ENCODE measurements around the gene FAM89A. TPM values are rescaled to one million over a fixed set of nuclear protein-coding genes. Genes with fewer than 3 reads are reported as not detected.

The FAM89A gene
- total and polyA plus RNA-seq, 2 of the 13 experiments (the other 11 are each of a cell fraction or from before 2014, with no cell fraction given): 0.35 to 0.44 TPM

GRCh38 chr1:231000201-231000600 lies 39.9 kb downstream of the FAM89A start:
- H3K9ac ChIP-seq (ENCODE audit: insufficient read depth, low read depth, low read length): no peak overlapping the region
- peaks cover 12 to 45% of the 10 kb centered on the region in 2 experiments; a peak in 4 of 5 replicates for H3K36me3 ChIP-seq (replicated peaks in 1 of 2; ENCODE audit: control insufficient read depth in 1 of 2, insufficient read depth in 2 of 2, low read length in 2 of 2)
- in situ Hi-C loops (cut with HindIII; ENCODE audit: extremely low pct_ligation_motif_present, low pct_unique_long_range_greater_than_20kb) (no loop called here), intact Hi-C loops (cut with micrococcal nuclease; ENCODE audit: unreplicated experiment) (no loop called here)
- TF ChIP-seq CHD4 (IDR thresholded peaks at IDR 0.05; ENCODE audit: borderline replicate concordance, low read length): no peak
- no peak for TF ChIP-seq ZNF703 (CRISPR knock-in tag; IDR thresholded peaks at IDR 0.05; ENCODE audit: borderline replicate concordance)
- no peak for TF ChIP-seq HOXA3 (CRISPR knock-in tag; IDR thresholded peaks at IDR 0.05)
- no peak for TF ChIP-seq TCF7L2 (IDR thresholded peaks at IDR 0.05; ENCODE audit: low read depth, low read length)
- H3K4me1 ChIP-seq (ENCODE audit: insufficient read depth, low read length): no peaks in the 10 kb centered on the region
- H3K79me2 ChIP-seq (ENCODE audit: insufficient read depth, low read length): no peaks in the 10 kb centered on the region
- no peak overlapping the region for H3K4me2 ChIP-seq (ENCODE audit: low read depth, low read length)
- H3K9me3 ChIP-seq (ENCODE audit: low read length): peaks cover 8% of the 10 kb centered on the region
- ATAC-seq (no peak), DNase-seq (ENCODE audit: low spot score) (no peak), FAIRE-seq (no peak)
- no peaks in the 10 kb centered on the region for H3K27me3 ChIP-seq (ENCODE audit: control insufficient read depth in 1 of 2, insufficient read depth in 2 of 2, low read length in 2 of 2)
- POLR2A ChIA-PET: interaction anchor here (0.6 kb wide), 1 partner anchor 109 kb away, joined by 3 read pairs; no protein-coding TSS in a partner anchor
- H3K27ac ChIP-seq (ENCODE audit: extremely low read length, insufficient read depth, low read length): no peak overlapping the region
- H3K4me3 ChIP-seq (replicated peaks in 1 of 3; ENCODE audit: insufficient read depth in 1 of 3, low read depth in 2 of 3, low read length in 3 of 3): no peak overlapping the region
- CTCF ChIA-PET (ENCODE audit: low intra/inter-chr PET ratio, low total read pairs): no interaction called here
- no peaks in the 10 kb centered on the region for H4K20me1 ChIP-seq (ENCODE audit: insufficient read depth, low read length)
- WGBS (ENCODE audit: low lambda C conversion rate): 96% methylated on average over 4 of the region's 4 CpGs
- BruUV-seq (replicated peaks): no TSS peak
- H2AFZ ChIP-seq (ENCODE audit: low read length): no peak overlapping the region

DNA sequence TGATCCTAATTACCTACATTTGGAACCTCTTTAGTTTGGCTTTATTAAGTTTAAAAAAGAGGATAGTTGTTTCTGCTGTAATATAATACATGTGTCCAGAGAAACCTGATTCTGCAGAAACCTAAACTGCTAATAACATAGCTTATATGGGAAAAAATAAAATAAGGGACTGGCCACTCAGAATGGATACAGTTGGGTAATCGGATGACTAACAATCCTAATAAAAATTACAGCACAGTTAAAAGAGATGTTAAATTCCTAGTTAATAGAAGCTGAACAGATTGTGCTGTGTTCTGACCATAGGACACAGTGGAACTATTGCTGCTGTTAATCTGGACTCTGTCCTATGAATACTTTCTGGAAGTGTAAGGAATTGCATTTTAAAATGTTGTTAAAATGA lies 45.2 kb downstream of the FAM89A start:
- H2AFZ ChIP-seq (ENCODE audit: low read length): no peak overlapping the region
- 94% methylated on average over 1 of the region's 1 CpG for WGBS (ENCODE audit: low lambda C conversion rate)
- H3K9ac ChIP-seq (ENCODE audit: insufficient read depth, low read depth, low read length): no peak overlapping the region
- no peaks in the 10 kb centered on the region for H4K20me1 ChIP-seq (ENCODE audit: insufficient read depth, low read length)
- no peaks in the 10 kb centered on the region for H3K4me1 ChIP-seq (ENCODE audit: insufficient read depth, low read length)
- no peak overlapping the region for H3K27ac ChIP-seq (ENCODE audit: extremely low read length, insufficient read depth, low read length)
- in situ Hi-C loops (cut with HindIII; ENCODE audit: extremely low pct_ligation_motif_present, low pct_unique_long_range_greater_than_20kb): no loop called here
- POLR2A ChIA-PET: no interaction called here
- ATAC-seq: no peak
- no peak overlapping the region for H3K4me3 ChIP-seq (replicated peaks in 1 of 3; ENCODE audit: insufficient read depth in 1 of 3, low read depth in 2 of 3, low read length in 3 of 3)
- H3K4me2 ChIP-seq (ENCODE audit: low read depth, low read length): no peak overlapping the region
- CTCF ChIA-PET (ENCODE audit: low intra/inter-chr PET ratio, low total read pairs): no interaction called here
- no peak for FAIRE-seq
- no peaks in the 10 kb centered on the region for H3K79me2 ChIP-seq (ENCODE audit: insufficient read depth, low read length)
- H3K9me3 ChIP-seq (ENCODE audit: low read length): no peaks in the 10 kb centered on the region
- no peak for DNase-seq (ENCODE audit: low spot score)
- no TSS peak for BruUV-seq (replicated peaks)
- H3K36me3 ChIP-seq (replicated peaks in 1 of 2; ENCODE audit: control insufficient read depth in 1 of 2, insufficient read depth in 2 of 2, low read length in 2 of 2): peaks cover 14 to 39% of the 10 kb centered on the region in 2 experiments; a peak in 4 of 5 replicates
- intact Hi-C loops (cut with micrococcal nuclease; ENCODE audit: unreplicated experiment): no loop called here
- no peaks in the 10 kb centered on the region for H3K27me3 ChIP-seq (ENCODE audit: control insufficient read depth in 1 of 2, insufficient read depth in 2 of 2, low read length in 2 of 2)
- TF ChIP-seq DMTF1 (CRISPR knock-in tag; IDR thresholded peaks at IDR 0.05): no peak
- TF ChIP-seq AKAP8 (CRISPR knock-in tag; IDR thresholded peaks at IDR 0.05): no peak
- TF ChIP-seq GATAD1 (CRISPR knock-in tag; IDR thresholded peaks at IDR 0.05): no peak
- TF ChIP-seq, protein P1, sequence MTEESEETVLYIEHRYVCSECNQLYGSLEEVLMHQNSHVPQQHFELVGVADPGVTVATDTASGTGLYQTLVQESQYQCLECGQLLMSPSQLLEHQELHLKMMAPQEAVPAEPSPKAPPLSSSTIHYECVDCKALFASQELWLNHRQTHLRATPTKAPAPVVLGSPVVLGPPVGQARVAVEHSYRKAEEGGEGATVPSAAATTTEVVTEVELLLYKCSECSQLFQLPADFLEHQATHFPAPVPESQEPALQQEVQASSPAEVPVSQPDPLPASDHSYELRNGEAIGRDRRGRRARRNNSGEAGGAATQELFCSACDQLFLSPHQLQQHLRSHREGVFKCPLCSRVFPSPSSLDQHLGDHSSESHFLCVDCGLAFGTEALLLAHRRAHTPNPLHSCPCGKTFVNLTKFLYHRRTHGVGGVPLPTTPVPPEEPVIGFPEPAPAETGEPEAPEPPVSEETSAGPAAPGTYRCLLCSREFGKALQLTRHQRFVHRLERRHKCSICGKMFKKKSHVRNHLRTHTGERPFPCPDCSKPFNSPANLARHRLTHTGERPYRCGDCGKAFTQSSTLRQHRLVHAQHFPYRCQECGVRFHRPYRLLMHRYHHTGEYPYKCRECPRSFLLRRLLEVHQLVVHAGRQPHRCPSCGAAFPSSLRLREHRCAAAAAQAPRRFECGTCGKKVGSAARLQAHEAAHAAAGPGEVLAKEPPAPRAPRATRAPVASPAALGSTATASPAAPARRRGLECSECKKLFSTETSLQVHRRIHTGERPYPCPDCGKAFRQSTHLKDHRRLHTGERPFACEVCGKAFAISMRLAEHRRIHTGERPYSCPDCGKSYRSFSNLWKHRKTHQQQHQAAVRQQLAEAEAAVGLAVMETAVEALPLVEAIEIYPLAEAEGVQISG (CRISPR knock-in tag; IDR thresholded peaks at IDR 0.05): no peak
- TF ChIP-seq ZNF501 (CRISPR knock-in tag; IDR thresholded peaks at IDR 0.05): no peak
- no peak for TF ChIP-seq HNF1B (CRISPR knock-in tag; IDR thresholded peaks at IDR 0.05)
- no peak for TF ChIP-seq SSRP1 (CRISPR knock-in tag; IDR thresholded peaks at IDR 0.05)
- TF ChIP-seq NCOA1 (CRISPR knock-in tag; IDR thresholded peaks at IDR 0.05): no peak

Measured in HepG2 (cell line).